OCI-LY7 (cell line): ENCODE results near the gene SFXN5. TPM values are rescaled to one million over a fixed set of nuclear protein-coding genes. Genes with fewer than 3 reads are reported as not detected.

Experiments
- BruUV-seq: library from RNA; stranded (reverse); fragments of 400-500 nt; replicated peaks from 2 replicates; lab custom pipeline; 2021; lab: Mats Ljungman, UMichigan
- CTCF ChIA-PET: fragments of 300-600 bp; sonication (Branson Sonifier 250); formaldehyde crosslinking; loops from one replicate; lab custom pipeline; 2022; ENCODE audit warnings: antibody characterized with exemption; ENCODE audit not compliant: unreplicated experiment; lab: Charles Lee
- POLR2A ChIA-PET: fragments of 300-600 bp; sonication (Branson Sonifier 250); formaldehyde crosslinking; loops from one replicate; lab custom pipeline; 2022; ENCODE audit warnings: antibody characterized with exemption; lab: Charles Lee
- DNase-seq: peaks from one replicate; pipeline ENCODE4 v3.0.0-alpha.2; 2015; ENCODE audit warnings: low spot score
- H2AFZ ChIP-seq: fragments of 200-600 bp; sonication (generic), shearing (Covaris generic); 2 replicates; pipeline ENCODE4 v1.6.1; 2014; ENCODE audit warnings: mild to moderate bottlenecking, antibody characterized with exemption, low read length, moderate library complexity
- H3K27ac ChIP-seq: fragments of 200-600 bp; sonication (generic); 2 replicates; pipeline ENCODE4 v1.5.1; 2014; ENCODE audit warnings: mixed run types, low read depth, mild to moderate bottlenecking, moderate library complexity, low read length, inconsistent platforms; ENCODE audit not compliant: poor library complexity, severe bottlenecking
- H3K36me3 ChIP-seq: fragments of 200-600 bp; sonication (generic); 2 replicates; pipeline ENCODE4 v1.6.1; 2014; ENCODE audit warnings: mild to moderate bottlenecking, antibody characterized with exemption, low read length, moderate library complexity, mixed read lengths; ENCODE audit not compliant: insufficient read depth
- H3K4me1 ChIP-seq: fragments of 200-600 bp; sonication (generic); 2 replicates; pipeline ENCODE4 v1.5.1; 2014; ENCODE audit warnings: mild to moderate bottlenecking, low read length; ENCODE audit not compliant: insufficient read depth, poor library complexity, severe bottlenecking
- H3K4me2 ChIP-seq: fragments of 200-600 bp; sonication (generic); 2 replicates; pipeline ENCODE4 v1.6.1; 2014; ENCODE audit warnings: mild to moderate bottlenecking, low read length
- H3K4me3 ChIP-seq: fragments of 200-600 bp; sonication (generic); 2 replicates; pipeline ENCODE4 v1.5.1; 2014; ENCODE audit warnings: mild to moderate bottlenecking, low read depth, low read length; ENCODE audit not compliant: poor library complexity, severe bottlenecking
- H3K79me2 ChIP-seq: fragments of 200-600 bp; sonication (generic); 2 replicates; pipeline ENCODE4 v1.6.1; 2016; ENCODE audit warnings: low read depth, mild to moderate bottlenecking, low read length, moderate library complexity, mixed read lengths; ENCODE audit not compliant: insufficient read depth
- H3K9me2 ChIP-seq: fragments of 200-600 bp; sonication (generic); 2 replicates; pipeline ENCODE4 v1.6.1; 2016; ENCODE audit warnings: mild to moderate bottlenecking, low read length, mixed read lengths; ENCODE audit not compliant: insufficient read depth
- H3K9me3 ChIP-seq: fragments of 200-600 bp; sonication (generic); 2 replicates; pipeline ENCODE4 v1.6.1; 2014; ENCODE audit warnings: mild to moderate bottlenecking, mixed run types, low read length, mixed read lengths
- H4K20me1 ChIP-seq: fragments of 200-600 bp; sonication (generic); 2 replicates; pipeline ENCODE4 v1.6.1; 2014; ENCODE audit warnings: mild to moderate bottlenecking, antibody characterized with exemption, low read length, moderate library complexity, mixed read lengths; ENCODE audit not compliant: insufficient read depth
- CTCF ChIP-seq: fragments of 200-600 bp; sonication (generic); conservative IDR thresholded peaks from 2 replicates; pipeline ENCODE4 v1.5.1; 2014; ENCODE audit warnings: mild to moderate bottlenecking, antibody characterized with exemption, low read length, moderate library complexity, mixed read lengths
- EZH2phosphoT487 ChIP-seq: fragments of 200-600 bp; sonication (generic); IDR thresholded peaks from 2 replicates; pipeline ENCODE4 v1.6.1; 2018; ENCODE audit warnings: low read depth, borderline replicate concordance, mild to moderate bottlenecking, mixed run types, antibody characterized with exemption, low read length, moderate library complexity, mixed read lengths
- intact Hi-C: fragments of 100-400 bp; cut with micrococcal nuclease; formaldehyde crosslinking; loops from one replicate; pipeline ENCODE4 v1.10.0; 2022; ENCODE audit not compliant: unreplicated experiment
- total RNA-seq, 2 experiments: library from RNA; depleted of rRNA in 1 of 2; stranded (reverse); fragments of >200 nt in 1 of 2; shearing (Covaris generic) in 1 of 2; gene quantifications; 2 replicates each; pipeline ENCODE4 v1.2.3, GENCODE V29; 2014 to 2022

SFXN5 gene
- total RNA-seq, 2 experiments from 2014 or later = 4.5 to 10.5 TPM

- ChIA-PET CTCF (no interaction called here), POLR2A (no interaction called here)
- Histone ChIP-seq H3K79me2 (no peaks in the 10 kb centered on the region), H3K36me3 (no peaks in the 10 kb centered on the region), H3K4me1 (no peaks in the 10 kb centered on the region), H3K4me3 (no peak overlapping the region), H3K27ac (no peak overlapping the region), H3K9me3 (no peaks in the 10 kb centered on the region), H4K20me1 (no peaks in the 10 kb centered on the region), H2AFZ (no peak overlapping the region), H3K9me2 (no peaks in the 10 kb centered on the region), H3K4me2 (no peak overlapping the region)
- intact Hi-C loops = no loop called here
- no peak for DNase-seq
- no peak for TF ChIP-seq EZH2phosphoT487
- BruUV-seq = no TSS peak
These were observed 38.1 kb upstream of the SFXN5 start for GRCh38 chr2:73109431-73110167.

GRCh38 chr2:73107211-73107926 is 35.9 kb upstream of the SFXN5 start:
- Histone ChIP-seq H3K4me3 (no peak overlapping the region), H4K20me1 (no peaks in the 10 kb centered on the region), H3K4me2 (no peak overlapping the region), H3K27ac (no peak overlapping the region), H3K79me2 (no peaks in the 10 kb centered on the region), H2AFZ (no peak overlapping the region), H3K36me3 (no peaks in the 10 kb centered on the region), H3K9me3 (no peaks in the 10 kb centered on the region), H3K4me1 (no peaks in the 10 kb centered on the region), H3K9me2 (no peaks in the 10 kb centered on the region)
- POLR2A ChIA-PET = no interaction called here
- no peak for DNase-seq
- no TSS peak for BruUV-seq
- intact Hi-C loops = no loop called here
- no peak for TF ChIP-seq EZH2phosphoT487
- TF ChIP-seq CTCF = no peak
- CTCF ChIA-PET = no interaction called here

- Histone ChIP-seq H3K4me2 (no peak overlapping the region), H3K9me2 (no peaks in the 10 kb centered on the region), H4K20me1 (no peaks in the 10 kb centered on the region), H3K4me1 (no peaks in the 10 kb centered on the region), H3K9me3 (no peaks in the 10 kb centered on the region), H3K4me3 (no peak overlapping the region), H3K36me3 (no peaks in the 10 kb centered on the region), H3K79me2 (no peaks in the 10 kb centered on the region), H2AFZ (no peak overlapping the region), H3K27ac (no peak overlapping the region)
- TF ChIP-seq EZH2phosphoT487 (no peak), CTCF (no peak)
- intact Hi-C loops = no loop called here
- DNase-seq = no peak
- POLR2A ChIA-PET = no interaction called here
- CTCF ChIA-PET = no interaction called here
- BruUV-seq = no TSS peak
These were observed 35.3 kb upstream of the SFXN5 start for GRCh38 chr2:73106791-73107190.
